ENCODE data around the gene PTPRT.
"Not testable (repeated sequence)": the region's sequence is repeated elsewhere in the genome, so short reads cannot be mapped to it uniquely, and the experiment has no call there.

Gene PTPRT

DNA sequence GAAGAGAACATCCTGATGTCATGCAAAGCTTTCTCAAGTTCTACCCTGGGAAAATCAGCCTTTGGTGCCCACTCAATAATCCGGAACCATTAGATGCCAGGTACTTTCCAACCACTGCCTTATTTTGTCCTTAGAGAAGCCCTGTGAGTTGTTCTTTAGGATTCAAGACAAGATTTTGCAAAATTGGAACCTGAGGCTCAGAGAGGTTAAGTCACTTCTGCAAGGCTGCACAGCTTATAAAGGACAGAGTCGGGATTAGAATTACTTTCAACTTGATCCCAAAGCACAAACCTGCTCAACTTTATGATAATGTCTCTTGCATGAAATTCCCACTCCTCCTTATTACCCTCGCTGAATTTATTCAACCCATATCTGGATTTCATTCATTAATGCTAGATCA is 287.2 kb downstream of the PTPRT start:
- no peak overlapping the region for H3K4me3 Mint-ChIP-seq
- H3K27me3 Mint-ChIP-seq = no peaks in the 10 kb centered on the region
- H3K4me1 Mint-ChIP-seq = no peaks in the 10 kb centered on the region
- peaks cover 3% of the 10 kb centered on the region for H3K9me3 Mint-ChIP-seq
- ATAC-seq (ENCODE audit: low read depth) = no peak
- no peak for DNase-seq (ENCODE audit: low spot score in 2 of 2)
- no peaks in the 10 kb centered on the region for H3K36me3 Mint-ChIP-seq
- H3K27ac Mint-ChIP-seq = no peak overlapping the region

DNA sequence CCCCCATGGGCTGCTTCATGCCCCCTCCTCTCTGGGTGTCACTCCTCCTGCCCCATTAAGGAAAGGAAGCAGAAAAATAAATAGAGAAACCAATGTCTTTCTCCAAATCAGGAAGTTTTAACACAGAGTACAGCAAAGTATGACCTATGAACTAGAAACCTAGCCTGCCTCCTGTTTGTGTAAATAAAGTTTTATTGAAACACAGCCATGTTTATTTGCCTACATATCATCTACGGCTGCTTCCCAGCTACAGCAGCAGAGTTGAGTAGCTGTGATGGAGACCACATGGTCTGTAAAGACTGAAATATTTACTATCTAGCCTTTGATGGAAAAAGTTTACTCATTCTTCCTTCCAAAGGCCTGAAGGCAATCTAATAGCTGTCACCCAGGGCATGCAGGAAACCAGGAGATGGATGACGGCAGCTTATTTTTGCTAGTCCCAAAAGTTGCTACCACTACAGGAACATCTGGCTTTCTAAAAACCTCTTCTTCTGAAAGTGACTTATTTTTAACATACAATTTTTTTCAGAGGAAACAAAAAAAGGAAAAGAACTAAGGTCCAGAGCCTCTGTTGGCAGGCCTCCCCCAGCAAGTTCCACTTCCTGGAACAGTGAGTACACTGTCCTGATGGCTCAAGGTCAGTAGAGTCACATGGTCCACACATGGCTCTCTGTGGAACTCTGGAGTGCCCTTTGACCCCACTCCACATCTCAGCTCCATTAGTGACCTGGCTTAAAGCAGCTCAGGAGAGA is 287.8 kb downstream of the PTPRT start:
- H3K27ac Mint-ChIP-seq = no peak overlapping the region
- no peaks in the 10 kb centered on the region for H3K27me3 Mint-ChIP-seq
- H3K4me3 Mint-ChIP-seq = no peak overlapping the region
- H3K36me3 Mint-ChIP-seq = no peaks in the 10 kb centered on the region
- no peak for ATAC-seq (ENCODE audit: low read depth)
- no peak for DNase-seq (ENCODE audit: low spot score in 2 of 2)
- H3K9me3 Mint-ChIP-seq = peaks cover 2% of the 10 kb centered on the region
- no peaks in the 10 kb centered on the region for H3K4me1 Mint-ChIP-seq

DNA sequence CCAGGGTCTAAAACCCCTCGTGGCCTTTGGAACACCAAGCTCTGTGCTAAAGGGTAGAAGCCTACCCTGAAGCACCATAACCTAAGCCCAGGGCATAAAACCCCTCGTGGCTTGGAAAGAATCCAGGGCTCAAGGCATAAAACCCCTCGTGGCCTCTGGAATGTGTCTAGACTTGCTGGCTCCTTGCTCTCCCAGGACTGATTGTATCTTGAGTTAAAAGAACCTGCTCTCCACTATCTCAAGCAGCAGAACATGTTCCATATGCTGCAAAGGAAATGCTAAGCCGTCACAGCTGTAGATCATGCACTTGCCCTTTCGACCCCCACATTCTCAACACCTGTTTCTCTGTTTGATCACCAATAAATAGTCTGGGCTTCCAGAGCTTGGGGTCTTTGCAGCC is 288.9 kb downstream of the PTPRT start:
- not testable (repeated sequence) for ATAC-seq (ENCODE audit: low read depth); H3K4me1 Mint-ChIP-seq; H3K27me3 Mint-ChIP-seq; DNase-seq (ENCODE audit: low spot score in 2 of 2); H3K4me3 Mint-ChIP-seq; H3K9me3 Mint-ChIP-seq; H3K27ac Mint-ChIP-seq; H3K36me3 Mint-ChIP-seq

- Mint-ChIP-seq H3K27me3 (no peaks in the 10 kb centered on the region), H3K9me3 (peaks cover 1% of the 10 kb centered on the region), H3K27ac (no peak overlapping the region), H3K4me3 (no peak overlapping the region), H3K36me3 (no peaks in the 10 kb centered on the region), H3K4me1 (no peaks in the 10 kb centered on the region)
- no peak for DNase-seq (ENCODE audit: low spot score in 2 of 2)
- no peak for ATAC-seq (ENCODE audit: low read depth)
These were observed 294.7 kb downstream of the PTPRT start for GRCh38 chr20:42895020-42895419.

DNA sequence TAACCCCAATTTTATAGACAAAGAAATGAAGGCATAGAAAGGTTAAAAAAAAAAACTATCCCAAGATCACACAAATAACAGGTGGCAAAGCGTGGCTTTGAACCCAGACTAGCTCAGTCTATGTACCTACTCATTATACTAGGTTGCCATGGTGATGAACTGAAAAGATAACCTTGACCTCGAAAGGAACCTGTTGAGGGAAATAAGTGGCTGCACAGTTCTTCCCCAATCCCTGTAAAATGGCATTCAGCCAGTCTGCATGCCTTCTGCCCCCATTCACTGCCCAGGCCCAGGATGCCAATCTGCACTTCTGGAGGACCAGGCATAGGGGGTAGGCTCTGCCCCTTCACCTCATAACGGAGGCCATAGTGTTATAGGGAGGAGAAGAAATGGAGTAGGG is 295.2 kb downstream of the PTPRT start:
- ATAC-seq (ENCODE audit: low read depth) = no peak
- no peak overlapping the region for H3K27ac Mint-ChIP-seq
- peaks cover 1% of the 10 kb centered on the region for H3K9me3 Mint-ChIP-seq
- no peak for DNase-seq (ENCODE audit: low spot score in 2 of 2)
- H3K4me3 Mint-ChIP-seq = no peak overlapping the region
- no peaks in the 10 kb centered on the region for H3K4me1 Mint-ChIP-seq
- H3K27me3 Mint-ChIP-seq = no peaks in the 10 kb centered on the region
- no peaks in the 10 kb centered on the region for H3K36me3 Mint-ChIP-seq

DNA sequence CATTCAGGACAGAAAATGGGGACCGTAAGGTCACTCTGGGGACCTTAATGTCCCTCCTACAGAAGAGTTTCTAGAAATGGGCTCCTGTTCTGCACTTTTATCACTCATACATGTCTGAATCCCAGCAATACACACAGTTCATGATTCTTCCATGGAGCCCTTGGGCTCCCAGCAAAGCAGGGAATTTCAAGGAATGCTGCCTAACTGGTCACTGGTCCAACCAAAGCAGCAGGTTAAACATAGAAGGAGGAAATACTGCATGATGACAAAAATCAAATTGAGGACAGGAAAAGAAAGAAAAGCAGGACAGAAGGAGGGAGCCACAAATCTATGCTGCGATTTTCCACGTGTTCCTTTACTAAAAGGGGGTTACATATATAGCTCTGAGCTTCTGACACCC is 300.2 kb downstream of the PTPRT start:
- no peaks in the 10 kb centered on the region for H3K36me3 Mint-ChIP-seq
- no peaks in the 10 kb centered on the region for H3K27me3 Mint-ChIP-seq
- no peaks in the 10 kb centered on the region for H3K4me1 Mint-ChIP-seq
- peaks cover 1% of the 10 kb centered on the region for H3K9me3 Mint-ChIP-seq
- H3K4me3 Mint-ChIP-seq = no peak overlapping the region
- H3K27ac Mint-ChIP-seq = no peak overlapping the region
- DNase-seq (ENCODE audit: low spot score in 2 of 2) (no peak), ATAC-seq (ENCODE audit: low read depth) (no peak)

GRCh38 chr20:42887281-42887680 is 302.4 kb downstream of the PTPRT start:
- Mint-ChIP-seq H3K4me3 (no peak overlapping the region), H3K27me3 (no peaks in the 10 kb centered on the region)
- no peak for ATAC-seq (ENCODE audit: low read depth)

DNA sequence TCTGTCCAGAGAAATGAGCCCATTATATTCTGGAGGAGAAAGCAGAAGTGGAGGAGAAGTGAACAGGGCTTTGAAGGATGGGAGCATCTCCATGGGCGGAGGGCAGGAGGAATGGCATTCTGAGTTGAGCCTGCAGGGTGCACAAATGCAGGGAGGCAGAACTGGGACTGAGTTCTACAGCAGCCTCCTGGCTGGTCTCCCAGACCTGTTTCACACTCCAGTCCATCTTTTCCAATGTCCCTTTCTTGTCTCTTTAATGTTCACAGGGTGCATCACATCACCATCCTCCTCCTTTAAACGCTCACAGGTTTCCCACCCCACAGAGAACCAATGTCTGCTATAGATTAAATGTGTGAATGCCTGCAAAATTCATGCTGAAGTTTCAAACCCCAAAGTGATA is 302.9 kb downstream of the PTPRT start:
- DNase-seq (ENCODE audit: low spot score in 2 of 2) (no peak), ATAC-seq (ENCODE audit: low read depth) (no peak)
- no peak overlapping the region for H3K27ac Mint-ChIP-seq
- no peaks in the 10 kb centered on the region for H3K27me3 Mint-ChIP-seq
- H3K36me3 Mint-ChIP-seq = no peaks in the 10 kb centered on the region
- no peaks in the 10 kb centered on the region for H3K4me1 Mint-ChIP-seq
- no peak overlapping the region for H3K4me3 Mint-ChIP-seq
- peaks cover 6% of the 10 kb centered on the region for H3K9me3 Mint-ChIP-seq

More at GRCh38 chr20:42887281-42887680, 302.4 kb downstream of the PTPRT start:
- Mint-ChIP-seq H3K27ac (no peak overlapping the region), H3K4me1 (no peaks in the 10 kb centered on the region), H3K36me3 (no peaks in the 10 kb centered on the region), H3K9me3 (peaks cover 6% of the 10 kb centered on the region)
- DNase-seq (ENCODE audit: low spot score in 2 of 2) = no peak

- DNase-seq (ENCODE audit: low spot score in 2 of 2) = no peak
- peaks cover 6% of the 10 kb centered on the region for H3K9me3 Mint-ChIP-seq
- H3K4me1 Mint-ChIP-seq = no peaks in the 10 kb centered on the region
- no peak overlapping the region for H3K27ac Mint-ChIP-seq
- no peak overlapping the region for H3K4me3 Mint-ChIP-seq
- no peaks in the 10 kb centered on the region for H3K36me3 Mint-ChIP-seq
- ATAC-seq (ENCODE audit: low read depth) = no peak
- no peaks in the 10 kb centered on the region for H3K27me3 Mint-ChIP-seq
These were observed 303.7 kb downstream of the PTPRT start for GRCh38 chr20:42886046-42886445.

GRCh38 chr20:42875581-42875980 is 314.1 kb downstream of the PTPRT start:
- ATAC-seq (ENCODE audit: low read depth) (no peak), DNase-seq (ENCODE audit: low spot score in 2 of 2) (no peak)
- Mint-ChIP-seq H3K9me3 (no peaks in the 10 kb centered on the region), H3K27ac (no peak overlapping the region), H3K4me1 (no peaks in the 10 kb centered on the region), H3K4me3 (no peak overlapping the region), H3K36me3 (no peaks in the 10 kb centered on the region), H3K27me3 (no peaks in the 10 kb centered on the region)

GRCh38 chr20:42873259-42873658 is 316.4 kb downstream of the PTPRT start:
- ATAC-seq (ENCODE audit: low read depth) = no peak
- Mint-ChIP-seq H3K4me1 (no peaks in the 10 kb centered on the region), H3K4me3 (no peak overlapping the region), H3K27me3 (no peaks in the 10 kb centered on the region), H3K36me3 (no peaks in the 10 kb centered on the region), H3K27ac (no peak overlapping the region), H3K9me3 (peaks cover 2% of the 10 kb centered on the region)
- no peak for DNase-seq (ENCODE audit: low spot score in 2 of 2)

DNA sequence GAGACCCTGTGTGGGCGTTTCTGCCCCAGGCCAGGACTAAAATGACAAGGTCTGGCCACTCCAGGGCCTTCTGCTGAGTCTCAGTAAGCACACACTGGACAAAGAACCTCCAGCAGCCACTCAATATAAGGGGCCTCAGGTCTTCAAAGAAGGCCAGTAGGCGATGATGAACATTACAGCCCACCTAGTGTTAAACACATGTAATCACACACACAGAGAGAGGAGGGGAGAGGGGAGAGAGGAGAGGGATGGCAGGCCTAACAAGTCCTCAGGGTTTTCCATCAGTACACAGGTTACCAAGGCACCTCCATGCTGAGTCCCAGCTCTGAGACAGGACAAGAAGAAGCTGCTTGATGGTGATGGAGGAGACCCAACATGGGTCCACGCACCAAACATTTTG is 325.6 kb downstream of the PTPRT start:
- DNase-seq (ENCODE audit: low spot score in 2 of 2) (no peak), ATAC-seq (ENCODE audit: low read depth) (no peak)
- no peaks in the 10 kb centered on the region for H3K4me1 Mint-ChIP-seq
- no peaks in the 10 kb centered on the region for H3K36me3 Mint-ChIP-seq
- no peaks in the 10 kb centered on the region for H3K9me3 Mint-ChIP-seq
- H3K27me3 Mint-ChIP-seq = peaks cover 4% of the 10 kb centered on the region
- no peak overlapping the region for H3K27ac Mint-ChIP-seq
- H3K4me3 Mint-ChIP-seq = no peak overlapping the region

DNA sequence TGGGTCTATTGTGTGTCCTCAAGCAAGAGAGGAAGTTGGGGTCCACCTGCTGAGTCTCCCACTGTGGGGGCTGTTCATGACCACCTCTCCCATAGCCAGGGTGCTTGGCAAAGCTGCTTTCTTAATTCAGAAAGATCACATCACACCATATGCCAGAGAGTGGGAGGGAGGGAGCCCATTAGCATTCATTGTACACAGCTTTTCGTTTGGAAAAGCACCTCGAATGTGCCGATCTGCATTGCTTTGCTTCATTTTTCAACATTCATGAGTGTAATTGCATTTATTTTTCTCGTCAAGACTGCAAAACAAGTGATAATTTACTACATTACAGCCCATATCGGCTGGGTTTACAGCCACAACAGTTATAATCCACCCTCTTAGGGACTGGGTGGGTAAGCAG is 327.3 kb downstream of the PTPRT start:
- Mint-ChIP-seq H3K36me3 (no peaks in the 10 kb centered on the region), H3K4me3 (no peak overlapping the region), H3K9me3 (no peaks in the 10 kb centered on the region), H3K4me1 (no peaks in the 10 kb centered on the region), H3K27me3 (peaks cover 4% of the 10 kb centered on the region), H3K27ac (no peak overlapping the region)
- DNase-seq (ENCODE audit: low spot score in 2 of 2) (no peak), ATAC-seq (ENCODE audit: low read depth) (no peak)

DNA sequence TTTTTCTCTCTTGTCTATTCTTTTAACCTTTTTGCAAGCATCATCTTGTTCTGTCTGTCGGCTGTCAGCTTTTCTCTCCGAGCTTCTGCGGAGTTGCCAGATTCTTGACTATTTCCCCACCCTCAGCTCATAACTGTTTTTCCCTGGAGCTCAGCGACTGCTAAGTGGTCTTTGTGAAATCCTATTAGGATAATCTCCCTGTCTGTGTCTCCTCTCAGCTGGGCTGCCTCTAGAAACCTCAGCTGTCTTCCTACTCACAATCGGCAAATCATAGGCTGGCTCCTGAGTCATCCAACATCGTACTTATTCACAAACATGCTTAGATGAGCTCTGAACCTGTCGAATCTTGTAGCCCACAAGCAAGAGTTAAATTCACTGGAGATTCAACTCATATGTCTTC is 332.3 kb downstream of the PTPRT start:
- no peaks in the 10 kb centered on the region for H3K36me3 Mint-ChIP-seq
- H3K4me3 Mint-ChIP-seq = no peak overlapping the region
- no peaks in the 10 kb centered on the region for H3K4me1 Mint-ChIP-seq
- H3K9me3 Mint-ChIP-seq = peaks cover 3% of the 10 kb centered on the region
- DNase-seq (ENCODE audit: low spot score in 2 of 2) (no peak), ATAC-seq (ENCODE audit: low read depth) (no peak)
- H3K27ac Mint-ChIP-seq = no peak overlapping the region
- H3K27me3 Mint-ChIP-seq = no peaks in the 10 kb centered on the region

GRCh38 chr20:42855896-42856295 is 333.8 kb downstream of the PTPRT start:
- Mint-ChIP-seq H3K9me3 (peaks cover 4% of the 10 kb centered on the region), H3K36me3 (no peaks in the 10 kb centered on the region), H3K27ac (no peak overlapping the region), H3K4me3 (no peak overlapping the region), H3K27me3 (no peaks in the 10 kb centered on the region), H3K4me1 (no peaks in the 10 kb centered on the region)
- no peak for DNase-seq (ENCODE audit: low spot score in 2 of 2)
- no peak for ATAC-seq (ENCODE audit: low read depth)
